Measurements from ENCODE around the gene BSN.

- TF ChIP-seq, protein P1, sequence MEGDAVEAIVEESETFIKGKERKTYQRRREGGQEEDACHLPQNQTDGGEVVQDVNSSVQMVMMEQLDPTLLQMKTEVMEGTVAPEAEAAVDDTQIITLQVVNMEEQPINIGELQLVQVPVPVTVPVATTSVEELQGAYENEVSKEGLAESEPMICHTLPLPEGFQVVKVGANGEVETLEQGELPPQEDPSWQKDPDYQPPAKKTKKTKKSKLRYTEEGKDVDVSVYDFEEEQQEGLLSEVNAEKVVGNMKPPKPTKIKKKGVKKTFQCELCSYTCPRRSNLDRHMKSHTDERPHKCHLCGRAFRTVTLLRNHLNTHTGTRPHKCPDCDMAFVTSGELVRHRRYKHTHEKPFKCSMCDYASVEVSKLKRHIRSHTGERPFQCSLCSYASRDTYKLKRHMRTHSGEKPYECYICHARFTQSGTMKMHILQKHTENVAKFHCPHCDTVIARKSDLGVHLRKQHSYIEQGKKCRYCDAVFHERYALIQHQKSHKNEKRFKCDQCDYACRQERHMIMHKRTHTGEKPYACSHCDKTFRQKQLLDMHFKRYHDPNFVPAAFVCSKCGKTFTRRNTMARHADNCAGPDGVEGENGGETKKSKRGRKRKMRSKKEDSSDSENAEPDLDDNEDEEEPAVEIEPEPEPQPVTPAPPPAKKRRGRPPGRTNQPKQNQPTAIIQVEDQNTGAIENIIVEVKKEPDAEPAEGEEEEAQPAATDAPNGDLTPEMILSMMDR (IDR thresholded peaks at IDR 0.05) = no peak
- no peak for TF ChIP-seq EZH2 (IDR thresholded peaks at IDR 0.05; ENCODE audit: borderline replicate concordance, insufficient read depth, low read depth, low read length, poor library complexity, severe bottlenecking)
Measured at GRCh38 chr3:49602877-49603411, 48.7 kb downstream of the BSN start.
